Prostate gland (tissue), 2 donors: ENCODE data around the gene PSD2. TPM values are rescaled to one million over a fixed set of nuclear protein-coding genes. Genes with fewer than 3 reads are reported as not detected.

Experiments
- DNase-seq: peaks from one replicate; pipeline ENCODE4 v3.0.0-alpha.2; 2019; ENCODE audit warnings: low spot score
- H3K27ac ChIP-seq, 2 donors: fragments of 200-600 bp; sonication (generic); 2 replicates each; pipeline ENCODE4 v1.5.1; 2017 to 2019
- H3K27me3 ChIP-seq: fragments of 200-600 bp; sonication (generic); replicated peaks from 2 replicates; pipeline ENCODE4 v1.5.1; 2019; ENCODE audit not compliant: insufficient read depth
- H3K36me3 ChIP-seq, 2 donors: fragments of 200-600 bp; sonication (generic); 1 replicate in 1 of 2; 2 replicates in 1 of 2; pipeline versions ENCODE4 v1.5.1 to v1.8.1; 2017 to 2019
- H3K4me1 ChIP-seq: fragments of 200-600 bp; sonication (generic); replicated peaks from 2 replicates; pipeline ENCODE4 v1.5.1; 2019
- H3K4me3 ChIP-seq, 2 donors: fragments of 200-600 bp; sonication (generic); 2 replicates each; pipeline ENCODE4 v1.5.1; 2017 to 2019
- H3K9me3 ChIP-seq: fragments of 200-600 bp; sonication (generic); 2 replicates; pipeline ENCODE4 v1.5.1; 2017
- POLR2A ChIP-seq: fragments of 450-650 bp; IDR thresholded peaks from one replicate; pipeline ENCODE4 v1.6.1; 2016; ENCODE audit warnings: antibody characterized with exemption, mild to moderate bottlenecking
- POLR2AphosphoS5 ChIP-seq: sonication (generic); formaldehyde crosslinking; IDR thresholded peaks from one replicate; pipeline ENCODE4 v1.6.1; 2017; ENCODE audit warnings: antibody characterized with exemption
- WGBS: methylation state at CpG from one replicate; pipeline ENCODE4 v1.1.5; 2018; 5-methylcytosine and 5-hydroxymethylcytosine counted together
- intact Hi-C: fragments of 100-400 bp; cut with DNase I; formaldehyde crosslinking; loops from one replicate; pipeline ENCODE4 v1.14.2; 2022
- total RNA-seq, 2 donors: library from RNA; depleted of rRNA; stranded (reverse); fragments of >200 nt; gene quantifications; one replicate each; pipeline ENCODE4 v1.1.0, GENCODE V29; 2016
- TF ChIP-seq, protein P1 (sequence below), 4 experiments: fragments of 200-600 bp in 2 of 4; fragments of 450-650 bp in 2 of 4; sonication (generic) in 2 of 4; IDR thresholded peaks; 1 replicate in 3 of 4; 2 replicates in 1 of 4; pipeline ENCODE4 v1.5.1; 2016 to 2019; ENCODE audit warnings: antibody characterized with exemption in 4 of 4, mild to moderate bottlenecking in 2 of 4, moderate library complexity in 2 of 4

Gene PSD2
- total RNA-seq, 2 donors from 2014 or later: 0.46 to 0.74 TPM

DNA sequence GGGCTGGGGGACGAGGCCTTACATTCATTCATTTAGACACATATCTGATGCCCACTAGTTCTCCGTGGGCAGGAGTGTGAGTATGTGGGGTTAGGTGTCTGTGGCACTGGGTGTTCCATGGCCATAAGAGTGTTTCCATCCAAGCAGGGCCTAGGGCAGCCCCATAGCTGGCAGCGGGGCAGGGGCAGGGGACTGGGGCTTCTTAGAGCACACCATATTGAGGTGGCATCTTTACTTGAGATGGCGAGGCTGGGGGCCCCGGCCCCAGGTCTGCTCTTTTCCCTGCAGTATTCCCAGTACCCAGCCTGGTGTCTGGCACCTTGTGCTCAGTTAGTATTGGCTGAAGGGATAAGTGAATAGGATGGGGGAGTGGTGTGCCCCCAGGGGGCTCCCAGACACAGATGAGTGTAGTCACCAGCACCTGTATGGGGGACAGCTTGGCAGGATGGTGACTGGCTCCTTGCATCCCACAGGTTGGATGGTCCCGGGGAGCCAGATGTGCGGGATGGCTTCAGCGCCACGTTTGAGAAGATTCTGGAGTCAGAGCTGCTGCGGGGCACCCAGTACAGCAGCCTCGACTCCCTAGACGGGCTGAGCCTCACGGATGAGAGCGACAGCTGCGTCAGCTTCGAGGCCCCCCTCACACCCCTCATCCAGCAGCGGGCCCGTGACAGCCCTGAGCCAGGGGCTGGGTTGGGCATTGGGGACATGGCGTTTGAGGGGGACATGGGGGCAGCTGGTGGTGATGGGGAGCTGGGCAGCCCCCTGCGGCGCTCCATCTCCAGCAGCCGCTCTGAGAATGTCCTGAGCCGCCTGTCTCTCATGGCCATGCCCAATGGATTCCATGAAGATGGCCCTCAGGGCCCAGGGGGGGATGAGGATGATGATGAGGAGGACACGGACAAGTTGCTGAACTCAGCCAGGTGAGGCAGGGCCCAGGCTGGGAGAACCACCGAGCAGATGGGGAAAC is 17.5 kb downstream of the PSD2 start:
- no peaks in the 10 kb centered on the region for H3K27me3 ChIP-seq
- no peak overlapping the region for H3K4me3 ChIP-seq
- H3K9me3 ChIP-seq: no peaks in the 10 kb centered on the region
- H3K4me1 ChIP-seq: no peaks in the 10 kb centered on the region
- no peaks in the 10 kb centered on the region for H3K36me3 ChIP-seq
- no peak for TF ChIP-seq POLR2AphosphoS5
- no peak for DNase-seq
- WGBS: 94% methylated on average over 23 of the region's 25 CpGs
- intact Hi-C loops: no loop called here
- no peak overlapping the region for H3K27ac ChIP-seq

GRCh38 chr5:139814191-139814601 is 18.6 kb downstream of the PSD2 start:
- no peak overlapping the region for H3K27ac ChIP-seq
- H3K36me3 ChIP-seq: no peaks in the 10 kb centered on the region
- TF ChIP-seq, protein P1, sequence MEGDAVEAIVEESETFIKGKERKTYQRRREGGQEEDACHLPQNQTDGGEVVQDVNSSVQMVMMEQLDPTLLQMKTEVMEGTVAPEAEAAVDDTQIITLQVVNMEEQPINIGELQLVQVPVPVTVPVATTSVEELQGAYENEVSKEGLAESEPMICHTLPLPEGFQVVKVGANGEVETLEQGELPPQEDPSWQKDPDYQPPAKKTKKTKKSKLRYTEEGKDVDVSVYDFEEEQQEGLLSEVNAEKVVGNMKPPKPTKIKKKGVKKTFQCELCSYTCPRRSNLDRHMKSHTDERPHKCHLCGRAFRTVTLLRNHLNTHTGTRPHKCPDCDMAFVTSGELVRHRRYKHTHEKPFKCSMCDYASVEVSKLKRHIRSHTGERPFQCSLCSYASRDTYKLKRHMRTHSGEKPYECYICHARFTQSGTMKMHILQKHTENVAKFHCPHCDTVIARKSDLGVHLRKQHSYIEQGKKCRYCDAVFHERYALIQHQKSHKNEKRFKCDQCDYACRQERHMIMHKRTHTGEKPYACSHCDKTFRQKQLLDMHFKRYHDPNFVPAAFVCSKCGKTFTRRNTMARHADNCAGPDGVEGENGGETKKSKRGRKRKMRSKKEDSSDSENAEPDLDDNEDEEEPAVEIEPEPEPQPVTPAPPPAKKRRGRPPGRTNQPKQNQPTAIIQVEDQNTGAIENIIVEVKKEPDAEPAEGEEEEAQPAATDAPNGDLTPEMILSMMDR (IDR thresholded peaks at IDR 0.05): no peak
- TF ChIP-seq POLR2AphosphoS5 (no peak), POLR2A (no peak)
- WGBS: 91% methylated on average over 14 of the region's 14 CpGs
- no peak for DNase-seq
- H3K4me3 ChIP-seq: no peak overlapping the region
- intact Hi-C loops: no loop called here
- no peaks in the 10 kb centered on the region for H3K4me1 ChIP-seq
- H3K9me3 ChIP-seq: no peaks in the 10 kb centered on the region
- H3K27me3 ChIP-seq: no peaks in the 10 kb centered on the region

DNA sequence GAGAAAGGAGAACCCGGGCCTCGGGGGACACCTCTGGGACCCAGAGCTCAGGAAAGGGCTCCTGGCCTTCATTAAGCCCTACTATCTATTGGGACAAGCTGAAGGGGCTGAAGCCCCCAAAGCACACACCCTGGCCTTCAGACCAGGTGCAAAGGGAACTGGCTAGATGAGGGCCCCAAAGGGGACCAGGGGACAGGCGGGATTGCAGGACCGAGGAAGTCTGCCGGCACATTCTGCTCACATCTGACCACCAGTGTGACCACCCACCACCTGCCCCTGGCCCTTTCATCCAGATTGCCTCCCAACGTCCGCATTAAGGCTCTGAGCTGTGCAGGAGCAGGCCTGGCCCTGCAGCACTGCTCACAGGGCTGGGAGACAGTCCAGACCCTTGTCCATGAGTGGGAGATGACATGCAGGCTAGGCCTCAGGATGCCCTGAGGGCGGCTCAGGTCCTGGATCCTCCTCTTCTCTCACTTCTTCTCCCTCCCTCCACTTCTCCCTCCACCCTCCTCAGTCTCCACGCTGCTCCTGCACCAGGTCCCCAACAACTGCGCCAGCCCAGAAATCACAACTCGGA is 19.2 kb downstream of the PSD2 start:
- no peaks in the 10 kb centered on the region for H3K4me1 ChIP-seq
- no peak for DNase-seq
- WGBS: 88% methylated on average over 11 of the region's 11 CpGs
- intact Hi-C loops: no loop called here
- no peak overlapping the region for H3K27ac ChIP-seq
- no peaks in the 10 kb centered on the region for H3K9me3 ChIP-seq
- H3K27me3 ChIP-seq: no peaks in the 10 kb centered on the region
- H3K36me3 ChIP-seq: no peaks in the 10 kb centered on the region
- no peak for TF ChIP-seq POLR2AphosphoS5
- TF ChIP-seq, protein P1 (IDR thresholded peaks at IDR 0.05): no peak
- no peak for TF ChIP-seq POLR2A
- H3K4me3 ChIP-seq: no peak overlapping the region

DNA sequence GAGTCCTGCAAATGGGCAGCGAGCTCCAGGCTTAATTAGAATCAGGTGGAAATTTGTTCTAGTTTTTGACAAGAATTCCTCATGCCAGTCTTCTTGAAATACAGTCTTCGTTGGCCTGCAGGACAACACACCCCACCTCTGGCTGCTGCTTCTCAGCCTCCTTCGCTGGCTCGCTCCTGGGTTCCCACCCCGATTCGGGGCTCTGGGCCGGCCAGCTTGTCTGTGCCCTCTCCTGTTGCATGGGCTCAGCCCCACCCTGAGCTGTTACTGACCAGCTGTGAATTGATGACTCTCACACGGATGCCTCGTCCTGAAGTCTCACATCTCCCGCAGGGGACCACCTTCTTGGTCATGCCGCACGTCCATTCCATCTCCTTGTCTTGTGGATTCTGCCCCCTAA is 21.0 kb downstream of the PSD2 start:
- DNase-seq: no peak
- Histone ChIP-seq H3K27me3 (no peaks in the 10 kb centered on the region), H3K9me3 (no peaks in the 10 kb centered on the region), H3K4me1 (no peaks in the 10 kb centered on the region), H3K36me3 (no peaks in the 10 kb centered on the region), H3K4me3 (no peak overlapping the region), H3K27ac (no peak overlapping the region)
- TF ChIP-seq POLR2A: no peak
- intact Hi-C loops: no loop called here
- WGBS: 84% methylated on average over 12 of the region's 12 CpGs

GRCh38 chr5:139817362-139817761 is 21.8 kb downstream of the PSD2 start:
- TF ChIP-seq POLR2AphosphoS5: no peak
- TF ChIP-seq, protein P1 (IDR thresholded peaks at IDR 0.05): no peak
- no peak for TF ChIP-seq POLR2A
- DNase-seq: no peak

More at GRCh38 chr5:139817362-139817761, 21.8 kb downstream of the PSD2 start:
- no peaks in the 10 kb centered on the region for H3K36me3 ChIP-seq
- no peaks in the 10 kb centered on the region for H3K27me3 ChIP-seq
- WGBS: 91% methylated on average over 8 of the region's 8 CpGs
- intact Hi-C loops: no loop called here
- H3K27ac ChIP-seq: no peak overlapping the region
- H3K4me3 ChIP-seq: no peak overlapping the region
- H3K9me3 ChIP-seq: no peaks in the 10 kb centered on the region
- no peaks in the 10 kb centered on the region for H3K4me1 ChIP-seq
